Activated CD4-positive, alpha-beta T cell treated with anti-CD3 and anti-CD28 coated beads, Interleukin-2, Interleukin-4, amounts not matched to agents 100 ng/mL and 50 ng/mL, durations not matched to agents 16 hours and 8 hours (primary cell): Measurements from ENCODE around the gene LPP.

ENCODE experiments used
- DNase-seq: peaks from one replicate; pipeline ENCODE4 v3.0.0-alpha.2; 2020; ENCODE audit warnings: low spot score

Gene LPP

DNA sequence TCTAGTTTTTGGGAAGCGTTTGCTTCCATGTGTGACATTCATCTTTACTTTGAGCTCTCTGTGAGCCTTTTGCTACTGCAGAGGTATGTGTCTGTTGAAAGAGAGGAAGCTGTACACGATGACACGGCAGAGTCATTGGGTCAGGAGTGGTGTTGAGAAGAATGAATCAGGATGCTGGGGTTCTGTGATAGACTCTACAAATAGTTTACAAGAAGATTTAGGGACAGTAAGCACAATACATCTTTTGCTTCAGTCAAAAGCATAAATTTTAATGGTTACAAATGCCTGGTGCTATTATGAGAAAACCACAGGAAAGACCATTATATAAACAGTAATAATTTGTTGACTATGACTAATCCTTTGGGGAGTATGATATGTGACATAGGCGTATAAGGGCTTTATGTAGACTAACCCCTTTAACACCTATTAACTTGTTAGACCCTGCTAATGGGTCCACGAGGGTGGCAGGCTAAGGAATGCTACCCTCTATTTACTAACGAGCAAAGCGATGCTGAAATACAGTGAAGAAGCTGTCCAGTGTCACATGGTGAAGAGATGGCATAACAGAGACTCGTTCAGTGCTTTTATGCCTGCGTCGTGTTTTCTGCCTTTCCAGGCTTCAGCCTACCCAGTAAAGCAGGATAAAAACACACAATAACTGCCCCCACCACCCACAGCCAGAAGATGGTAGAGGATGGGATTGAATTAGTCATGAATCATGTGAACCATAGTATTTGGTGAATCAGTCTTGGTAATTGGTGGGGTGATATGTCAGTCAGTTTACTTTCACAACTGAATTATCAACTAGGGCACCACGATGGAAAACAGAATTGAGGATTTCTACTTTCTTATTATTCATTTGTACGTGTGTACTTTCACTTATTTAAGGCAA is 118.8 kb downstream of the LPP start:
- DNase-seq: no peak

DNA sequence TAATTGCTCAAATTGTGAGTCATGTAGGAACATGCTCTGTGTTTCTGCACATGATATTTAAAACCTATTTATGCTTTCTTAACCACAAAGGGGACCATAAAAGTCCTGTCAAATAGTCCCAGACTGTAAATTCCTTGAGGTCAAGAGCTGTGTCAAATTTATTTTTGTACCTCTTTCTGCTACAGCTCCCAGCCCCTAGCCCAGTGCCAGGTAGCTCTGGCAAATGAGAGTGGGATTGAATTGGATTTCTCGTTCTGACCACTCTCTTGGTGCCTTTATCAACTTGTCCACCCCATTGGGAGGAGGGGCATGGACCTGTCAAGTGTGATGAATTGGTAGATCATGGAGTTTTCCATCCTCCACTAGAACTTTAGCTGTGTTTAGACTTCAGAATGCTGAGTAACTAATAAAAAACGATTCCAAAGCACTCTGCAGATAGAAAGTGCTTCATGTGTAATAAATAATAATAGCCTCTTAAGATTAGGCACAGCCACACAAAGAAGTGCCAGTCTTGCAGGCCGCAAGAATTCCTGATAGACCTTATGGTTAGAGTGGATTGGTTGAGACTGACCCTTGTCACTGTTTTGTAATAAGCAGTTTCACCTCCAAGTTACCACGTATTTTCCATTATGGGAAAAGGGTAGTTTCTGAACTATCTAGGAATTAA is 120.4 kb downstream of the LPP start:
- no peak for DNase-seq

GRCh38 chr3:188276375-188276774 is 122.4 kb downstream of the LPP start:
- DNase-seq: no peak

GRCh38 chr3:188278717-188279324 is 124.9 kb downstream of the LPP start:
- no peak for DNase-seq

- DNase-seq: no peak
Measured at GRCh38 chr3:188279502-188280335, 125.8 kb downstream of the LPP start.

GRCh38 chr3:188280627-188281026 is 126.7 kb downstream of the LPP start:
- no peak for DNase-seq

GRCh38 chr3:188282871-188283270 is 128.9 kb downstream of the LPP start:
- DNase-seq: no peak

DNA sequence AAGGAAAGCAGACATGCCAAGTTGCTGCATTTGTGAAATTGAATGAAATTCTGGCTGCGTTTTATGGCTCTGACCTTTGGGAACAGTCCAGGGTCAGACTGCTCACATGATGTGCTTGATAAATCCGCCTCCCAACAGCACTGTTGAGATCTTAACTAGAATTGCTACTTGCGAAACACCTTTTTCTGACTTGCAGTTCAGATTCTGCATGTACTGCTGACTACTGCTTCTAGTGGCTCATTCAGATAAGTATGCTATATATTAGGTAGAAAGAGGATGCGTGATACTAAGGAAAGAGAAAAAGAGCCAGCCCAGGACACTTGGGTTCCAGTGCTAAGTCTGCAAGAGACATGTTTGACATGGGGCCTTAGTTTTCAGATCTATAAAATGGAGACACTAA is 129.4 kb downstream of the LPP start:
- no peak for DNase-seq

GRCh38 chr3:188284455-188285212 is 130.7 kb downstream of the LPP start:
- peak; percentile 83 for DNase-seq

DNA sequence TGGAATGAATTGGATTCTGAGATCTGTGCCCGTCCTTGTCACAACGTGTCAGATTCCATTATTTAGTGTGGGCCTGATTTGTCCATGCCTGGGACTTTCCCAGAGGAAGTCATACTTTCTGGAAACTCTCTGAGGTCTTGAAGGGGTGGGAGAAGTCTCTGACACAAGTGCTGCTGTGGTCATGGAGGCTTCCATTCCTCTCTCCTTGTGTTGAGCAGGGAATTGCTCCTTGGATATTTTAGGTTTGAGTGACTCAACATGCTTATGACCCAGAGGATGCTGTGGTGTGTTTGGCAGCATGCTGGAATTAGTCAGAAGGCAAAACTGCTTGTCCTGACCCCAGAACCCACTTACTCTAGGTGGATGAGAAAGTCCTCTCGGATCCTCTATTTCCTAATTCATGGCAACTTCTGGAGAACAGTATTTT is 132.1 kb downstream of the LPP start:
- DNase-seq: no peak

GRCh38 chr3:188287339-188287738 is 133.4 kb downstream of the LPP start:
- no peak for DNase-seq

DNA sequence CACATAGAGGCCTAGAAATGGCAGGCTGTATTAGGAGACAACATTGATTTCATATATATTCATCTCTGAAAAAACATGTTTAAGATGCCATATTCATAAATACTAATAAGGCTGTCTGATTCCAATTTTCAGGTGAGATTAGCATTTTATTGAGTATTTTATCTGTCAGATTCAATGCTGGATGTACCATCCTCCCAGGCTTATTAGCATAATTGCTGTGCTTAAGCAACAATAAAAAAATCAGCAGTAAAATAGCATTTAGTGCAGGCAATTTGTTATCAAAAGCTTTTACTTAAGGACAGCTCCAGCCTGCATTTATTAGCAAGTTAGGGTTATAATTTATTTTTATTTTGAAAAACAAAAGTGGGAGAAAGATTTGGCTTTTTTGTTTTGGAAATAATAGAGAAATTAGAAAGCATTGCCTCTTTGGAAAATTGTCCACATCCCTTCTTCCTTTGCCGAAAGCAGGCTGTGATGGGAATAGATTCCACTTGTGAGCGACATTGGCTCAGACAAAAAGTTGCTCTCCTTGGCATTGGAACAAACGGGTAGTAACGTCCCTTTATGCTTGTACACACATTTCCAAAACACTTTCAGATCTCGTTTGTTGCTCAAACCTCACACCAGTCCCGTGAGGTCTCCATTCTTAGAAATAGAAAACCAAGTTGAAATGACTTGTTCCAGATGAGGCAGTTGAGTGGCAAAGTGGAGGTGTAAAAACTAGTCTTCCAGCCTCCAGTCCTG is 134.0 kb downstream of the LPP start:
- DNase-seq: peak; percentile 52

GRCh38 chr3:188292251-188292650 is 138.3 kb downstream of the LPP start:
- no peak for DNase-seq

DNA sequence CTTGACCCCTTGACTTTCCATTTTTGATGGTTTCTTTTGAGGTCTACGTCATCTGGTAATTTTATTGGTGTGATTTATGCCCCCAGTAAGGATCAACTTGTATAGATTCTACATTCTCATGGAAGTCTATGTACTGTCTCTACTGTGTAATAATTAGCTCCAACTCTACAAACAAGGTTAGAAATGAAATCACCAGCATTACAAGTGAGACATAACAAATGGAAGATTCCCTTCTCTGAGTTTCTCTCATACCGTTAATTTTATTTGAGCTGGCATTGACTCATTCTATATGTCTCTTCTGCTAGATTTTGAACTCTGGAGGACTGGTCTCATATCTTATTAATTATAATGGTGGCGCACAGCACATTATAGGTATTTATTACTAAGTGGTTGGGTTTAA is 138.9 kb downstream of the LPP start:
- DNase-seq: no peak

DNA sequence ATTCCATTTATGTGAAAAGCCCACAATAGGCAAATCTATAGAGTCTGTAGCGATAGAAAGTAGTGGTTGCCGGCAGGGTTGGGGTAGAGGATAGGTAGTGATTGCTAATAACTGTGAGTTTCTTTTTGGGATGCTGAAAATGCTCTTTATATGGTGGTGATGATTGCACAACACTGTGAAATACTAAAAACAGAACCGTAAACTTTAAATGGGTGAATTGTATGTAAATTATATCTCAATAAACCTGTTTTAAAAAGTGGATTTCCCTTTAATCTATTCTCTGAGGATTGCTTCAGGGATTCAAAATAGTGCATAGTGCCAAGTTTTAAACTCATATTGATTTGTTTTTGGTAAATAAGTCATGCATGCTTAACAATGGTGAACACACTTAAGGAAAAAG is 140.2 kb downstream of the LPP start:
- DNase-seq: peak; percentile 51

GRCh38 chr3:188294823-188295487 is 141.0 kb downstream of the LPP start:
- DNase-seq: peak; percentile 45

DNA sequence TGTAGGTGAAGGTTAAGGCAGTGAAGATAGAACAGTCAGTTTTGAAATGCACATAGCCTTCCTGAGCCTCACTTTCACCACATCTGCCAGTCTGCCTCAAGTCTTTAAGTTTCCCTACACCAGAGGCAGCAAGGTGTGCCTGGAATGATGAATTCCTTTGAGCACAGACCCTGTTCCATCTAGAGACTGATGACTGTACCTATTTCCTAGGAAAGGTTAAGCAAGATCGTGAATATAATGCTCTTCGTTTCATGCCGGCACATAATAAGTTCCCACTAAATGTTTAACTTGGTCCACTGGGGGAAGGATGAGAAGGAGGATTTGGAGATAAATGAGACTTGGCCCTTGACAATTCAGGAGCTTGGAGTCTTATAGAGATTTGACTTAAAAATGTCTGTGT is 141.9 kb downstream of the LPP start:
- no peak for DNase-seq

GRCh38 chr3:188296761-188297612 is 143.0 kb downstream of the LPP start:
- DNase-seq: no peak

- DNase-seq: no peak
Measured at GRCh38 chr3:188298585-188298984, 144.6 kb downstream of the LPP start.
